CD4-positive, alpha-beta T cell (primary cell): ENCODE results near the gene HIVEP3. TPM values are rescaled to one million over a fixed set of nuclear protein-coding genes. Genes with fewer than 3 reads are reported as not detected.

ENCODE experiments used
- ATAC-seq: fragments of 200-7000 bp; cut with Tn5 transposase; one replicate; pipeline ENCODE4 v1.10.0; 2022; ENCODE audit warnings: mild to moderate bottlenecking; ENCODE audit not compliant: poor library complexity
- CTCF ChIA-PET: fragments of 350-600 bp; sonication (Branson Sonifier 250); formaldehyde crosslinking; loops from one replicate; lab custom pipeline; 2021; ENCODE audit warnings: antibody characterized with exemption, inconsistent platforms; lab: Charles Lee
- POLR2A ChIA-PET: fragments of 350-600 bp; sonication (Branson Sonifier 250); formaldehyde crosslinking; loops from one replicate; lab custom pipeline; 2021; ENCODE audit warnings: antibody characterized with exemption, inconsistent platforms; lab: Charles Lee
- DNase-seq, 14 experiments: peaks; one replicate each; pipeline ENCODE4 v3.0.0-alpha.2; 2013 to 2020; ENCODE audit warnings: mixed read lengths in 2 of 14
- H3K27ac ChIP-seq, 2 donors: one replicate each; pipeline versions ENCODE4 v1.5.1 to v1.7.0; 2013; ENCODE audit warnings: low read length in 2 of 2, low read depth in 1 of 2, mild to moderate bottlenecking in 1 of 2
- H3K27me3 ChIP-seq, 2 experiments: 1 replicate in 1 of 2; 2 replicates in 1 of 2; pipeline versions ENCODE4 v1.6.1 to v1.7.0; 2013; ENCODE audit warnings: low read length in 2 of 2, control low read depth in 1 of 2, mild to moderate bottlenecking in 1 of 2, moderate library complexity in 1 of 2; ENCODE audit not compliant: insufficient read depth in 2 of 2, control insufficient read depth in 1 of 2
- H3K36me3 ChIP-seq: one replicate; pipeline ENCODE4 v1.6.1; 2013; ENCODE audit warnings: low read length, control low read depth; ENCODE audit not compliant: insufficient read depth
- H3K4me1 ChIP-seq: one replicate; pipeline ENCODE4 v1.6.1; 2013; ENCODE audit warnings: low read length, control low read depth; ENCODE audit not compliant: insufficient read depth
- H3K4me3 ChIP-seq: one replicate; pipeline ENCODE4 v1.5.1; 2013; ENCODE audit warnings: mild to moderate bottlenecking, low read length, moderate library complexity
- H3K9me3 ChIP-seq, 2 experiments: 1 replicate in 1 of 2; 2 replicates in 1 of 2; pipeline versions ENCODE4 v1.6.1 to v1.7.0; 2013; ENCODE audit warnings: low read length in 2 of 2, mild to moderate bottlenecking in 2 of 2, control low read depth in 1 of 2, moderate library complexity in 1 of 2; ENCODE audit not compliant: control insufficient read depth in 1 of 2, insufficient read depth in 1 of 2
- H3K27ac Mint-ChIP-seq: one replicate; pipeline ENCODE4 v1.8.0; 2020; ENCODE audit warnings: mixed read lengths
- H3K27me3 Mint-ChIP-seq: one replicate; pipeline ENCODE4 v1.8.0; 2021; ENCODE audit warnings: mixed read lengths
- H3K36me3 Mint-ChIP-seq: one replicate; pipeline ENCODE4 v1.8.0; 2021; ENCODE audit warnings: low read depth, mixed read lengths
- H3K4me1 Mint-ChIP-seq: one replicate; pipeline ENCODE4 v1.8.0; 2021; ENCODE audit warnings: low read depth, mixed read lengths
- H3K4me3 Mint-ChIP-seq: one replicate; pipeline ENCODE4 v1.8.0; 2020; ENCODE audit warnings: mild to moderate bottlenecking, mixed read lengths
- H3K9me3 Mint-ChIP-seq: one replicate; pipeline ENCODE4 v1.8.0; 2020; ENCODE audit warnings: mixed read lengths
- intact Hi-C, 2 experiments: fragments of 100-400 bp; cut with DNase I in 1 of 2; cut with micrococcal nuclease in 1 of 2; formaldehyde crosslinking; loops; one replicate each; pipeline versions ENCODE4 v1.15.1 to v1.9.0; 2023 to 2025; cut with DNase I, micrococcal nuclease
- total RNA-seq, 174 experiments: library from RNA in 2 of 174; stranded (reverse) in 2 of 174; gene quantifications; one replicate each; pipeline ENCODE4 v1.2.3 and lab custom pipeline; 2021 to 2026
- TF ChIP-seq, protein P1 (sequence below): fragments of 200-600 bp; IDR thresholded peaks from one replicate; pipeline ENCODE4 v1.8.0; 2022; ENCODE audit warnings: antibody characterized with exemption, mild to moderate bottlenecking

The HIVEP3 gene
- total RNA-seq, 2 experiments from 2014 or later: 5.1 to 5.4 TPM

DNA sequence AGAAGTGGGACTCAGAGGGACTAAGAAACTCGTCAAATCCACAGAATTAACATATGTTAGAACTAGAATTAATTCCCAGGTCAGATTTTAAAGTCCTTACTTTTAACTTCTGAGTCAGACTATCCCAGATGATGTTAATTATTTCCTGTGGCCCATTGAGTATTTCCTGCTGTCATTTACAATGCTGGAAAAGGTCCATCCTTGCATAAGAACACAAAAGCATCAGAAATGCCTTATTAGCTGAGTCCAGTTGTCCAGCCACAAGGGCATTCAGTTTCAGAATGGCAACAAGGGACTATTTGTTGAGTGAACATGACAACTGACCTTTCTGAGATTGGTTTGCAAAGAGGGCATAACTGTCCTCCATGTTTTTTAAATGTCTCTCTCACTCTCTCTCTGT, 16.5 kb upstream of the HIVEP3 start:
- no peaks in the 10 kb centered on the region for H3K27me3 Mint-ChIP-seq

DNA sequence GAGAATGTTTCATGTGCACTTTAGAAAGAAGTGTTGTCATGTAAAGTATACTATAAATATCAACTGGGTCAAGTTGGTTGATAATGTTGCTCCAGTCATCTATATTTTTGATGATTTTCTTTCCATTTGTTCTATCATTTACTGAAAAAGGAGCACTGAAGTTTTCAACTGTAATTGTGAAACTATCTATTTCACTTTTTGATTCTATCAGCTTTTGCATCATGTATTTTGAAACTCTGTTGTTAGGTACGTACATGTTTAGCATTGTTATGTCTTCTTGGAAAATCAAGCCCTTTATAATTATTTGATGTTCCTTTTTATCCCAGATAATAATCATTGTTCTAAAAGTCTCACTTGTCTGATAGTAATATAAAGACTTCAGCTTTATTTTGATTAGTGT, 14.4 kb upstream of the HIVEP3 start:
- no peaks in the 10 kb centered on the region for H3K27me3 ChIP-seq
- ATAC-seq (no peak), DNase-seq (no peak)
- H3K4me3 ChIP-seq: no peak overlapping the region
- H3K4me1 ChIP-seq: no peaks in the 10 kb centered on the region
- H3K27ac Mint-ChIP-seq: no peak overlapping the region
- H3K27ac ChIP-seq: no peak overlapping the region
- H3K36me3 Mint-ChIP-seq: no peaks in the 10 kb centered on the region
- peaks cover 5% of the 10 kb centered on the region for H3K4me1 Mint-ChIP-seq
- TF ChIP-seq, protein P1, sequence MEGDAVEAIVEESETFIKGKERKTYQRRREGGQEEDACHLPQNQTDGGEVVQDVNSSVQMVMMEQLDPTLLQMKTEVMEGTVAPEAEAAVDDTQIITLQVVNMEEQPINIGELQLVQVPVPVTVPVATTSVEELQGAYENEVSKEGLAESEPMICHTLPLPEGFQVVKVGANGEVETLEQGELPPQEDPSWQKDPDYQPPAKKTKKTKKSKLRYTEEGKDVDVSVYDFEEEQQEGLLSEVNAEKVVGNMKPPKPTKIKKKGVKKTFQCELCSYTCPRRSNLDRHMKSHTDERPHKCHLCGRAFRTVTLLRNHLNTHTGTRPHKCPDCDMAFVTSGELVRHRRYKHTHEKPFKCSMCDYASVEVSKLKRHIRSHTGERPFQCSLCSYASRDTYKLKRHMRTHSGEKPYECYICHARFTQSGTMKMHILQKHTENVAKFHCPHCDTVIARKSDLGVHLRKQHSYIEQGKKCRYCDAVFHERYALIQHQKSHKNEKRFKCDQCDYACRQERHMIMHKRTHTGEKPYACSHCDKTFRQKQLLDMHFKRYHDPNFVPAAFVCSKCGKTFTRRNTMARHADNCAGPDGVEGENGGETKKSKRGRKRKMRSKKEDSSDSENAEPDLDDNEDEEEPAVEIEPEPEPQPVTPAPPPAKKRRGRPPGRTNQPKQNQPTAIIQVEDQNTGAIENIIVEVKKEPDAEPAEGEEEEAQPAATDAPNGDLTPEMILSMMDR: no peak
- POLR2A ChIA-PET: interaction anchor here (0.7 kb wide), 1 partner anchor 19 kb away, joined by 3 read pairs; no protein-coding TSS in a partner anchor
- peaks cover 2% of the 10 kb centered on the region for H3K9me3 Mint-ChIP-seq
- no peaks in the 10 kb centered on the region for H3K27me3 Mint-ChIP-seq
- CTCF ChIA-PET: no interaction called here
- H3K36me3 ChIP-seq: no peaks in the 10 kb centered on the region
- intact Hi-C loops: loop anchor here in 1 of 2 experiments (10.0 kb wide), 1 partner anchor 52 kb away; no protein-coding TSS in a partner anchor
- H3K9me3 ChIP-seq: no peaks in the 10 kb centered on the region
- H3K4me3 Mint-ChIP-seq: no peak overlapping the region

More for the DNA sequence above, 16.5 kb upstream of the HIVEP3 start:
- no peaks in the 10 kb centered on the region for H3K36me3 Mint-ChIP-seq
- peaks cover 5% of the 10 kb centered on the region for H3K4me1 Mint-ChIP-seq
- ChIA-PET POLR2A (no interaction called here), CTCF (no interaction called here)
- intact Hi-C loops: loop anchor here in 1 of 2 experiments (10.0 kb wide), 1 partner anchor 50 kb away; no protein-coding TSS in a partner anchor
- Histone ChIP-seq H3K36me3 (no peaks in the 10 kb centered on the region), H3K4me3 (no peak overlapping the region), H3K27ac (no peak overlapping the region), H3K9me3 (no peaks in the 10 kb centered on the region), H3K27me3 (no peaks in the 10 kb centered on the region), H3K4me1 (no peaks in the 10 kb centered on the region)
- TF ChIP-seq, protein P1: no peak
- H3K9me3 Mint-ChIP-seq: no peaks in the 10 kb centered on the region
- H3K27ac Mint-ChIP-seq: no peak overlapping the region
- ATAC-seq (no peak), DNase-seq (no peak)
- H3K4me3 Mint-ChIP-seq: no peak overlapping the region

DNA sequence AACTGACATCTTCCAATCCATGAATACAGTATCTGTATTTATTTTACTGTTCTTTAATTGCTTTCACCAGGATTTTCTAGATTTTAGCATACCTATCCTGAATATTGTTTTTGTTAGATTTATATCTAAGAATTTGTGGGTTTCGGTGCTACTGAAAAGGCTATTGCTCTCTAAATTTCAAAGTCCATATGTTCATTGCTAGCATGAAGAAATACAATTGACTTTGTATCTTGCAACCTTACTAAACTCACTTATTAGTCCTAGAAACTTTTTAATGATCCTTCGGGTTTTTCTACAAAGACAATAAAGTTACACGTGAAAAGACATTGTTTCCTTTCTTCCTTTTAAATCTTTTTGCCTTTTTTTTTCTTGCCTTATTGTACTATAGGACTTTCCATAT, 12.9 kb upstream of the HIVEP3 start:
- no peak overlapping the region for H3K4me3 ChIP-seq
- H3K27me3 Mint-ChIP-seq: no peaks in the 10 kb centered on the region
- no peaks in the 10 kb centered on the region for H3K4me1 ChIP-seq
- ChIA-PET CTCF (no interaction called here), POLR2A (no interaction called here)
- no peak overlapping the region for H3K27ac ChIP-seq
- no peak for DNase-seq
- TF ChIP-seq, protein P1: no peak
- no peaks in the 10 kb centered on the region for H3K36me3 ChIP-seq
- H3K4me3 Mint-ChIP-seq: no peak overlapping the region
- ATAC-seq: no peak
- no peaks in the 10 kb centered on the region for H3K27me3 ChIP-seq
- H3K27ac Mint-ChIP-seq: no peak overlapping the region
- peaks cover 2% of the 10 kb centered on the region for H3K9me3 Mint-ChIP-seq
- peaks cover 5% of the 10 kb centered on the region for H3K4me1 Mint-ChIP-seq
- intact Hi-C loops: loop anchor here in 1 of 2 experiments (10.0 kb wide), 1 partner anchor 53 kb away; no protein-coding TSS in a partner anchor
- H3K36me3 Mint-ChIP-seq: no peaks in the 10 kb centered on the region
- H3K9me3 ChIP-seq: no peaks in the 10 kb centered on the region
